ENCODE measurements around the gene DCDC2C. TPM values are rescaled to one million over a fixed set of nuclear protein-coding genes. Genes with fewer than 3 reads are reported as not detected.

Gene DCDC2C
- total RNA-seq, 4 donors from 2014 or later = not detected

DNA sequence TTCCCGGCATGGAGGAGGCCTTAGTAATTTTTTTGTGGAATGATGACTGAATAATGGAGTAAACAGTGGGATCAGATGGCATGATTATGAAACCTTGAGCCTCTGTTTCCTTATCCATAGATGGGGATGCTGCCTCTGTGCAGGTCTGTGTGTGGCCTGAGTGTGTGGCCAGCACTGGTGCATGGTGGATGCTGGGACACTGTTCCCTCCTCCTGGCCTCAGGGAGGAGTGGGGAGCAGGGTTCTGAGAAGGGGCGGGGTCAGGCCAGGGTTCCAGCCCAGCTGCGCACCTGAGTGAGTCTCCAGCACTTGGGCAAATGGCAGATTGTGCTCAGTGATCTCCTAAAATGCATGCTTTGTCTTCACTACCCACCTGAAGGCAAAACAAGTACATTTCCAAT is 66.4 kb downstream of the DCDC2C start:
- TF ChIP-seq POLR2A (IDR thresholded peaks at IDR 0.05) = no peak
- TF ChIP-seq, protein P1, sequence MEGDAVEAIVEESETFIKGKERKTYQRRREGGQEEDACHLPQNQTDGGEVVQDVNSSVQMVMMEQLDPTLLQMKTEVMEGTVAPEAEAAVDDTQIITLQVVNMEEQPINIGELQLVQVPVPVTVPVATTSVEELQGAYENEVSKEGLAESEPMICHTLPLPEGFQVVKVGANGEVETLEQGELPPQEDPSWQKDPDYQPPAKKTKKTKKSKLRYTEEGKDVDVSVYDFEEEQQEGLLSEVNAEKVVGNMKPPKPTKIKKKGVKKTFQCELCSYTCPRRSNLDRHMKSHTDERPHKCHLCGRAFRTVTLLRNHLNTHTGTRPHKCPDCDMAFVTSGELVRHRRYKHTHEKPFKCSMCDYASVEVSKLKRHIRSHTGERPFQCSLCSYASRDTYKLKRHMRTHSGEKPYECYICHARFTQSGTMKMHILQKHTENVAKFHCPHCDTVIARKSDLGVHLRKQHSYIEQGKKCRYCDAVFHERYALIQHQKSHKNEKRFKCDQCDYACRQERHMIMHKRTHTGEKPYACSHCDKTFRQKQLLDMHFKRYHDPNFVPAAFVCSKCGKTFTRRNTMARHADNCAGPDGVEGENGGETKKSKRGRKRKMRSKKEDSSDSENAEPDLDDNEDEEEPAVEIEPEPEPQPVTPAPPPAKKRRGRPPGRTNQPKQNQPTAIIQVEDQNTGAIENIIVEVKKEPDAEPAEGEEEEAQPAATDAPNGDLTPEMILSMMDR (IDR thresholded peaks at IDR 0.05) = no peak
- H3K4me3 ChIP-seq = no peak overlapping the region
- no peak overlapping the region for H3K27ac ChIP-seq
- H3K27me3 ChIP-seq = no peaks in the 10 kb centered on the region
- DNase-seq = no peak
- H3K36me3 ChIP-seq = no peaks in the 10 kb centered on the region
- H3K4me1 ChIP-seq = no peaks in the 10 kb centered on the region
- no peaks in the 10 kb centered on the region for H3K9me3 ChIP-seq

DNA sequence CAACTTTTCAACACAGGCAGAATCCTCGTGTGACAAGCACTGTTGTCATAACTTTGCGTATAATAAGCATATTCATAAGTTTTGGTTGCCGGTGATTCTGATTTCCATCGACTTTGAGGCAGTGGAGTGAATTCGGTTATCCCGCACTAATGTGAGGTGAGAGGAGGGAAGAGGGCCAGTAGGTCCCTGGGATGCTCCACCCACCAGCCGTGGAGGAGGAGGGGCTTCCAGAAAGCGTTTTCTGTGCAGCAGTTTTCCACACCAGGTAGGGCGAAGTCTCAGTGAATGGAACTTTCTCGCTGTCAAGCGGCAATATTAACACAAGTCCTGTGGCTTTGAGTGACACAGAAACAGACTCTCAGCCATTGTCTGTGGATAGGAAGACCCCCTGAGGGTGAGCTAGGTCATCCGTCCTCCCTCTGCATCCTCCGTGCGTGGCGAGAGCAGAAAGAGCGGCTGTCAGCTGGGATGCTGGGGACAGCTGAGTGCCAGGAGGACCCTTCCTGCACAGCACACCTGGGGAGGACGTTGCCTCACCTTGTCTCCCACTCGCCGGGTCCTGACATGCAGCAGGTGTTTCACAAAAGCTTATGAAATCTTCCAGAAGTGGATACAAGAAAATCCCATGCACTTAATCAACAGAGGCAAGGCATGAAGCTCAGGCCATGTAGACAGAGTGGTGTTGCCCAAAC is 67.5 kb downstream of the DCDC2C start:
- no peaks in the 10 kb centered on the region for H3K36me3 ChIP-seq
- no peak overlapping the region for H3K27ac ChIP-seq
- no peaks in the 10 kb centered on the region for H3K27me3 ChIP-seq
- no peak for DNase-seq
- H3K4me1 ChIP-seq = no peaks in the 10 kb centered on the region
- no peak for TF ChIP-seq POLR2A (IDR thresholded peaks at IDR 0.05)
- TF ChIP-seq, protein P1 (IDR thresholded peaks at IDR 0.05) = no peak
- no peaks in the 10 kb centered on the region for H3K9me3 ChIP-seq
- no peak overlapping the region for H3K4me3 ChIP-seq

GRCh38 chr2:3771576-3771975 is 68.2 kb downstream of the DCDC2C start:
- Histone ChIP-seq H3K27me3 (no peaks in the 10 kb centered on the region), H3K4me3 (no peak overlapping the region), H3K27ac (no peak overlapping the region), H3K36me3 (no peaks in the 10 kb centered on the region), H3K9me3 (no peaks in the 10 kb centered on the region), H3K4me1 (no peaks in the 10 kb centered on the region)
- TF ChIP-seq POLR2A (IDR thresholded peaks at IDR 0.05) = no peak
- TF ChIP-seq, protein P1 (IDR thresholded peaks at IDR 0.05) = no peak
- no peak for DNase-seq

- Histone ChIP-seq H3K9me3 (no peaks in the 10 kb centered on the region), H3K27ac (no peak overlapping the region), H3K36me3 (no peaks in the 10 kb centered on the region), H3K4me1 (no peaks in the 10 kb centered on the region), H3K27me3 (no peaks in the 10 kb centered on the region), H3K4me3 (no peak overlapping the region)
- no peak for TF ChIP-seq POLR2A (IDR thresholded peaks at IDR 0.05)
- TF ChIP-seq, protein P1 (IDR thresholded peaks at IDR 0.05) = no peak
- no peak for DNase-seq
Measured at GRCh38 chr2:3774336-3774735, 71.0 kb downstream of the DCDC2C start.

DNA sequence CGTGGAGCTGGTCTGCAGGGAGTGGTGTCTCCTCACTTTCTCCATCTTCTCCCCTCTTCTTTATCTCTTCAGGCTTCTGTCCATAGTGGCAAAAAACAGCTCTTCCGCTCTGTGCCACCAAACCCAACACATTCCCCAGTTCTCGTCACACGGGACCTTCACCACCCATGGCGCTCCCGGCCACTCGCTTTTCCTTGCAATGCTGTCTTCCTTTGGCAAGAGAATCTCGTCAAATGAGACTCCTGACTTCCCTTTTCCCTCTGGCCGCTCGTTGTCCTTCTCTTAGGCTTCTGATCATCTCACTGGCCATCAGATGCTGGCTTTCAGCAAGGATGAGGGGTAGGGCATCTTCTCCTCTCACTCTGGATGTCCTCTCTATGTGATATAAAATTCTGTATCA is 72.9 kb downstream of the DCDC2C start:
- no peak for DNase-seq
- Histone ChIP-seq H3K4me1 (no peaks in the 10 kb centered on the region), H3K4me3 (no peak overlapping the region), H3K27me3 (no peaks in the 10 kb centered on the region), H3K36me3 (no peaks in the 10 kb centered on the region), H3K27ac (no peak overlapping the region), H3K9me3 (no peaks in the 10 kb centered on the region)
- no peak for TF ChIP-seq POLR2A (IDR thresholded peaks at IDR 0.05)
- TF ChIP-seq, protein P1 (IDR thresholded peaks at IDR 0.05) = no peak

GRCh38 chr2:3777966-3778365 is 74.6 kb downstream of the DCDC2C start:
- no peaks in the 10 kb centered on the region for H3K4me1 ChIP-seq
- no peak overlapping the region for H3K27ac ChIP-seq
- H3K9me3 ChIP-seq = no peaks in the 10 kb centered on the region

More at GRCh38 chr2:3777966-3778365, 74.6 kb downstream of the DCDC2C start:
- Histone ChIP-seq H3K36me3 (no peaks in the 10 kb centered on the region), H3K27me3 (no peaks in the 10 kb centered on the region), H3K4me3 (no peak overlapping the region)
- no peak for DNase-seq
- TF ChIP-seq POLR2A (IDR thresholded peaks at IDR 0.05) = no peak
- TF ChIP-seq, protein P1 (IDR thresholded peaks at IDR 0.05) = no peak
